ENCODE results near the gene PDE4A. TPM values are rescaled to one million over a fixed set of nuclear protein-coding genes. Genes with fewer than 3 reads are reported as not detected.

PDE4A gene
- total and polyA plus RNA-seq, 2 donors (not counting 3 experiments of a cell fraction or from before 2014, with no cell fraction given): 3.8 to 10.0 TPM

GRCh38 chr19:10392120-10392519 lies 28.2 kb upstream of the PDE4A start:
- no peak overlapping the region for H3K27ac ChIP-seq (ENCODE audit: insufficient read depth, low read depth, low read length)
- H3K36me3 ChIP-seq (ENCODE audit: control insufficient read depth in 2 of 2, extremely low read depth in 1 of 2, insufficient read depth in 2 of 2, low read length in 2 of 2): peaks cover 12 to 39% of the 10 kb centered on the region in 2 experiments
- H2AFZ ChIP-seq (ENCODE audit: low read depth, low read length): no peak overlapping the region
- H3K9ac ChIP-seq (replicated peaks; ENCODE audit: extremely low read depth, insufficient read depth, low read length): no peak overlapping the region
- FAIRE-seq (no peak), DNase-seq (ENCODE audit: low read depth, low spot score) (no peak)
- no peaks in the 10 kb centered on the region for H3K27me3 ChIP-seq (ENCODE audit: control insufficient read depth in 2 of 2, insufficient read depth in 2 of 2, low read length in 2 of 2)
- peaks cover 7% of the 10 kb centered on the region for H3K79me2 ChIP-seq (ENCODE audit: control insufficient read depth, insufficient read depth, low read length)
- no peak for TF ChIP-seq CTCF (IDR thresholded peaks at IDR 0.05; ENCODE audit: extremely low read depth in 1 of 2, insufficient read depth in 1 of 2, low read depth in 1 of 2, low read length in 2 of 2)
- TF ChIP-seq FOS (IDR thresholded peaks at IDR 0.05; ENCODE audit: borderline replicate concordance, insufficient read depth, low read length): no peak
- TF ChIP-seq MYC (IDR thresholded peaks at IDR 0.05; ENCODE audit: low read depth, low read length): no peak
- no peak for TF ChIP-seq POLR2AphosphoS5 (IDR thresholded peaks at IDR 0.05; ENCODE audit: insufficient read depth, low read depth, low read length)
- no peak for TF ChIP-seq POLR2A (IDR thresholded peaks at IDR 0.05; ENCODE audit: low read depth, low read length)
- TF ChIP-seq JUN (IDR thresholded peaks at IDR 0.05; ENCODE audit: borderline replicate concordance, insufficient read depth, insufficient read length, low read depth): no peak
- no peaks in the 10 kb centered on the region for H3K9me1 ChIP-seq (replicated peaks; ENCODE audit: control insufficient read depth, extremely low read depth, insufficient read depth, low read length)
- CTCF ChIA-PET: interaction anchor here (0.7 to 10.8 kb wide), 6 partner anchors 8 to 307 kb away, joined by 3 to 606 read pairs (median 6); partner anchors contain the start of genes CDC37 and ICAM1
- H3K9me3 ChIP-seq (replicated peaks; ENCODE audit: control insufficient read depth, insufficient read depth, low read length): no peaks in the 10 kb centered on the region
- no peak overlapping the region for H3K4me2 ChIP-seq (ENCODE audit: insufficient read depth, low read length)
- no TSS peak for BruUV-seq (replicated peaks)
- no peak overlapping the region for H3K4me3 ChIP-seq (replicated peaks in 1 of 3; ENCODE audit: insufficient read depth in 1 of 3, low read depth in 1 of 3, low read length in 3 of 3)
- dilution Hi-C loops (cut with MboI; ENCODE audit: extremely low pct_ligation_motif_present, low sequenced_read_pairs) (no loop called here), intact Hi-C loops (cut with micrococcal nuclease) (no loop called here)
- H4K20me1 ChIP-seq (replicated peaks; ENCODE audit: control insufficient read depth, extremely low read depth, insufficient read depth, low read length): no peaks in the 10 kb centered on the region
- H3K4me1 ChIP-seq (ENCODE audit: control insufficient read depth, extremely low read depth, insufficient read depth, low read length): no peaks in the 10 kb centered on the region
- POLR2A ChIA-PET: no interaction called here

- no peaks in the 10 kb centered on the region for H3K9me1 ChIP-seq (replicated peaks; ENCODE audit: control insufficient read depth, extremely low read depth, insufficient read depth, low read length)
- H3K9me3 ChIP-seq (replicated peaks; ENCODE audit: control insufficient read depth, insufficient read depth, low read length): no peaks in the 10 kb centered on the region
- H3K27ac ChIP-seq (ENCODE audit: insufficient read depth, low read depth, low read length): no peak overlapping the region
- no peaks in the 10 kb centered on the region for H4K20me1 ChIP-seq (replicated peaks; ENCODE audit: control insufficient read depth, extremely low read depth, insufficient read depth, low read length)
- H3K27me3 ChIP-seq (ENCODE audit: control insufficient read depth in 2 of 2, insufficient read depth in 2 of 2, low read length in 2 of 2): no peaks in the 10 kb centered on the region
- H2AFZ ChIP-seq (ENCODE audit: low read depth, low read length): no peak overlapping the region
- H3K9ac ChIP-seq (replicated peaks; ENCODE audit: extremely low read depth, insufficient read depth, low read length): no peak overlapping the region
- peaks cover 12 to 41% of the 10 kb centered on the region in 2 experiments for H3K36me3 ChIP-seq (ENCODE audit: control insufficient read depth in 2 of 2, extremely low read depth in 1 of 2, insufficient read depth in 2 of 2, low read length in 2 of 2)
- no peaks in the 10 kb centered on the region for H3K4me1 ChIP-seq (ENCODE audit: control insufficient read depth, extremely low read depth, insufficient read depth, low read length)
- POLR2A ChIA-PET: no interaction called here
- intact Hi-C loops (cut with micrococcal nuclease) (no loop called here), dilution Hi-C loops (cut with MboI; ENCODE audit: extremely low pct_ligation_motif_present, low sequenced_read_pairs) (no loop called here)
- TF ChIP-seq GATA2 (IDR thresholded peaks at IDR 0.05; ENCODE audit: insufficient read depth, insufficient read length, low read depth, low read length) (no peak), MYC (IDR thresholded peaks at IDR 0.05; ENCODE audit: low read depth, low read length) (no peak), JUN (IDR thresholded peaks at IDR 0.05; ENCODE audit: borderline replicate concordance, insufficient read depth, insufficient read length, low read depth) (no peak), CTCF (IDR thresholded peaks at IDR 0.05; ENCODE audit: extremely low read depth in 1 of 2, insufficient read depth in 1 of 2, low read depth in 1 of 2, low read length in 2 of 2) (no peak), EZH2 (IDR thresholded peaks at IDR 0.05; ENCODE audit: borderline replicate concordance, low read depth, low read length, severe bottlenecking) (no peak), POLR2A (IDR thresholded peaks at IDR 0.05; ENCODE audit: low read depth, low read length) (no peak), POLR2AphosphoS5 (IDR thresholded peaks at IDR 0.05; ENCODE audit: insufficient read depth, low read depth, low read length) (no peak), MAX (IDR thresholded peaks at IDR 0.05; ENCODE audit: insufficient read depth, insufficient read length) (no peak), FOS (IDR thresholded peaks at IDR 0.05; ENCODE audit: borderline replicate concordance, insufficient read depth, low read length) (no peak)
- no peak for DNase-seq (ENCODE audit: low read depth, low spot score)
- H3K79me2 ChIP-seq (ENCODE audit: control insufficient read depth, insufficient read depth, low read length): peaks cover 16% of the 10 kb centered on the region
- H3K4me2 ChIP-seq (ENCODE audit: insufficient read depth, low read length): no peak overlapping the region
- CTCF ChIA-PET: interaction anchor here (7.6 to 10.8 kb wide), 2 partner anchors 125 to 135 kb away, joined by 411 to 606 read pairs; partner anchors contain the start of gene ICAM1
- no peak for FAIRE-seq
- BruUV-seq (replicated peaks): no TSS peak
- no peak overlapping the region for H3K4me3 ChIP-seq (replicated peaks in 1 of 3; ENCODE audit: insufficient read depth in 1 of 3, low read depth in 1 of 3, low read length in 3 of 3)
These were observed 27.2 kb upstream of the PDE4A start for GRCh38 chr19:10393137-10393536.

Data from endothelial cell of umbilical vein (primary cell).